Measurements from ENCODE around the gene PPA1.
A peak's percentile ranks its signal among the peaks of the same experiment; 100 is the strongest.
"Not testable (repeated sequence)": the region's sequence is repeated elsewhere in the genome, so short reads cannot be mapped to it uniquely, and the experiment has no call there.

The PPA1 gene

DNA sequence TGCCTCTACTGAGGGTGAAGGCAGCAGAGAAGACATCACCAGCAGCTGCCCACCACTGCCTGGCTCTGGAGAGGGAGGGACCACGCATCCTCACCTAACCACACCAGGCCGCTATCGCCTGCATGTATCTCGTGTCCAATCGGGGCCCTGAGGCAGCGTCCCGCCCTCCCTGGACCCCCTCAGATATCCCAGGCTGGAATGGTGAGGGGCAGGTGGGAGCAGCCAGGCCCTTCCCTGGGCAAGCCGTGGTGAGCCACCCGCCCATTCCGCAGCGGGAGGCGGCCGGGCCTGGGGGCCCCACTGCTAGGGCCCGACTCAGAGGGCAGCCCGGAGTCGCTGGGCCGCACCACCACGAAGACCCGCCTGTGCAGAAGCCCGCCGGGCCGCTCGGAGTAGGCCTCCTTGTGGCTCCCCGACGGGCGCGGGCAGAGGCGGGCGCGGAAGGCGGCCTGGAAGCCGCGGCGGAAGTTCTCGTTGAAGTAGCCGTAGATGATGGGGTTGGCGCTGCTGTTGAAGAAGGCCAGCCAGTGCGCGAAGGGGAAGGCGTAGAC, 21.6 kb upstream of the PPA1 start:
- no peak for DNase-seq

DNA sequence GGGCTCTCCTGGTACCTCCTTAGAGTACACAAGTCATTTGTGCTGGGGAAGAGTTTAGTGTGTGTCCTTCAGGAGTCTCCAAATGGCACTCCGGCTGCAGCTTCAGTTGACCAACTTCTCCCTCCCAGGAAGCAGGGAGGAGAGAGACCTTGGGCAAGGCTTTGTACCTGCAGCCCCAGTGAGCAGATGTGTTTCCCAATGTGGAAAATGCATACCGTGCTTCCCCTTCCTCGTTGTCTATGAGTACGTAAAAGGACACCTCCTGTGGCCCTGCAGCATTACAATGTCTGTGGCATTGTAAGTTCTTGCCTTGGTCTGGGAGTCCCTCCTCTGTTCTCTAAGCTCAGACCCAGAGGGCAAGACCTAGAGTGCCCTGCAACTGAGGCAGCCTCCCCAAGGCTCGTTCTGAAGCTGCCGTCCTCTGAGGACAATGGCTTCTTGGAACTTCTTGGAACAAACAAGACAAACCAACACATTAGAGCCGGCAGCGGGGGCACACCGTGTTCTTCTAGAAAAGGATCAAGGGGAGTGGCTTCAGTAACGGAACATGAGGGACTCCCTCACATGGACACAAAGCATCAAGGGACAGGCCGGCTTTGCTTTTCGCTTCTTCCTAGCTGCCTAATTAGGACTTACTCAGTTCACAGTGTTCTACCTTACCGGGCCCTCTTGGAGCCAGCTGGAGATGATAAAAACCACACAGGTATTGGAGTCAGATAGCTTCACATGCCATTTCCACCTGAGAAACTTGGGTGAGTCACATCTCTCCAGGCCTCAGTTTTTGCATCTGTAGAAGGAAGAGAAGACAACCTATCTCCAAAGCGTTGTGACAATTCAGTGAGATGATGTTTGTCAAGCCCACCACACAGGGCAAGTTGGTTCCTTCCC, 20.9 kb upstream of the PPA1 start:
- no peak for DNase-seq

DNA sequence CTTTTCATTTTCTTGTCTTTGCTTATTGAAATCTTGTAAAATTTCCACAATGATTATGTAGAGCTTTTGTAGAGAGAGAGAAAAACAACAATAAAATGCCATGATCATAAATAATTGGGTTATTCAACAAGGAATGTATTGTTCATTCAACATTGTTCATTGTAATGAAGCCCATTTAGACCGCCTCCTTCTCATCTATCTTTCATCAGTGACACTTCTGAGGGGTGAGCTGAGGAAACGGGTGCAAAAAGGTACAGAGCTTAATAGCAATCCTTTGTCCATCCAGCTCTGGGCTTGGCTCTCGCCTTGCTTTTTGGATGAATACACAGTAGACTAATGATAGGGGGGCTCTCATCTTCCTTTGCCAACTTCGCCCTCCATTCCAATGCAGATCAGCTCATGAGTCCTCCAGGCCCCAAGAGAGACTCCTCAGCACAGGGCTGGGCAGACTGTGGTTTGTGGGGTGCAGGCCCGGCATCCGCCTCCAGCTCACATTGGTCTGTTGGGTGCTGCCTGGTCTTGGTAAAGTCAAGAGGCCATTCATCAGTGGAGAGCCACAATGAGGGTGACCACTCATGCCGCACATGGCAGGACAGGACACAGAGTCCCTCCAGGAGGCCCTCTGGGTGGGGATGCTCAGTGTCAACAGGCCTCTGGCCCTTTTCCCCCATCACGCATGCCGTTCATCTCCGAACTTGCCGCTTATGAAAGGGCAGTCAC, 17.9 kb upstream of the PPA1 start:
- no peak for DNase-seq

DNA sequence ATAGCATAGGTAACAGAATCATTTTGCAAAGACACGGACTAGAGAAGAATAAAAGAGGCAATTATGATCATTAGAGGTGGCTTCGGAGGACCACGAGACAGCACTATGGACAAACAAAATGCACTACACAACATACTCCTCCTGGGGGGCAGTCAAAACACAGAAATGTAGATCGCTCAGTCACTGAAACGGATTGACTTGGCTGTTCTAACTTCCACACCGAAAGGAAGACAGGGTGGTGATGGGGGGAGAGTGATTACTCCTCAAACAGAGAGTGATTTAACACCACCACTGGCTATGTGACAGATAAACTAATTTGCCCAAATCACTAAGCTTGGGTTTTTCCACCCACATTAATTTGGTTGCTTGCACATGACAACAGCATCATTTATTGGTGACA, 14.1 kb upstream of the PPA1 start:
- no peak for DNase-seq

DNA sequence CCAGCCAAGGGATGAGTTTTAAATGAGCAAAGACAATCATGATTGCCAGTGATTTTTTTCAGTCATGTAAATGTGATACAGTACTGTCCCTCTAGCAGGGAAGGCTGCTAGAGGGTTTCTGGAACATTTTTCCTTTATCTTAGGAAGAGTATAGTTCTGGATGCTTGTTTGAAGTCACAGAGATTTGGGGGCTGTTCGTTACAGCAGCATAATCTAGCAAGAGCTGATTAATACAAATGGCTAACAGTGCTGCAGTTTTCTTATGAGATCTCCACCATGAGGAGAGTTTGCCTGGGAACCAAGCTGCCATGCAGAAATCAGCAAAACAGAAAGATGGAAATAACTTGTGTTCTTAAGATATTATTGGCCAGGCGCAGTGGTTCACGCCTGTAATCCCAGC, 7.9 kb upstream of the PPA1 start:
- DNase-seq: no peak

DNA sequence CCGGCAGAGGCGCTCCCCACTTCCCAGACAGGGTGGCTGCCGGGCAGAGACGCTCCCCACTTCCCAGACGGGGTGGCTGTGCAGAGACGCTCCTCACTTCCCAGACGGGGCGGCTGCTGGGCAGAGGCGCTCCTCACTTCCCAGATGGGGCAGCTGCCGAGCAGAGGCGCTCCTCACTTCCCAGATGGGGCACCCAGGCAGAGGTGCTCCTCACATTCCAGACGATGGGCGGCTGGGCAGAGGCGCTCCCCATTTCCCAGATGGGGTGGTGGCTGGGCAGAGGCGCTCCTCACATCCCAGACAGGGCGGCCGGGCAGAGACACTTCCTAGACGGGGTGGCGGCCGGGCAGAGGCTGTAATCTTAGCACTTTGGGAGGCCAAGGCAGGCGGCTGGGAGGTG, 6.8 kb upstream of the PPA1 start:
- not testable (repeated sequence) for DNase-seq

DNA sequence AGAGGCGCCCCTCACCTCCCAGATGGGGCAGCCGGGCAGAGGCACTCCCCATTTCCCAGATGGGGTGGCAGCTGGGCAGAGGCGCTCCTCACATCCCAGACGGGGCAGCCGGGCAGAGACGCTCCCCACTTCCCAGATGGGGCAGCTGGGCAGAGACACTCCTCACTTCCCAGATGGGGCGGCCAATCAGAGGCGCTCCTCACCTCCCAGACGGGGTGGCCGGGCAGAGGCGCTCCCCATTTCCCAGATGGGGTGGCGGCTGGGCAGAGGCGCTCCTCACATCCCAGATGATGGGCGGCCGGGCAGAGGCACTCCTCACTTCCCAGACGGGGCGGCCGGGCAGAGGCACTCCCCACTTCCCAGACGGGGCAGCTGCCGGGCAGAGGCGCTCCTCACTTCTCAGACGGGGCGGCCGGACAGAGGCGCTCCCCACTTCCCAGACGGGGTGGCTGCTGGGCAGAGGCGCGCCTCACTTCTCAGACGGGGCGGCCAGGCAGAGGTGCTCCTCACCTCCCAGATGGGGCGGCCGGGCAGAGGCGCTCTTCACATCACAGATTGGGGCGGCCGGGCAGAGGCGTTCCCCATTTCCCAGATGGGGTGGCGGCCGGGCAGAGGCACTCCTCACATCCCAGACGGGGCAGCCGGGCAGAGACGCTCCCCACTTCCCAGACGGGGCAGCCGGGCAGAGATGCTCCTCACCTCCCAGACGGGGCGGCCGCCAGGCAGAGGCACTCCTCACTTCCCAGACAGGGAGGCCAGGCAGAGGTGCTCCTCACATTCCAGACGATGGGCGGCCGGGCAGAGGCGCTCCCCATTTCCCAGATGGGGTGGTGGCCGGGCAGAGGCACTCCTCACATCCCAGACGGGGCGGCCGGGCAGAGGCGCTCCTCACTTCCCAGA, 6.1 kb upstream of the PPA1 start:
- DNase-seq: not testable (repeated sequence)

DNA sequence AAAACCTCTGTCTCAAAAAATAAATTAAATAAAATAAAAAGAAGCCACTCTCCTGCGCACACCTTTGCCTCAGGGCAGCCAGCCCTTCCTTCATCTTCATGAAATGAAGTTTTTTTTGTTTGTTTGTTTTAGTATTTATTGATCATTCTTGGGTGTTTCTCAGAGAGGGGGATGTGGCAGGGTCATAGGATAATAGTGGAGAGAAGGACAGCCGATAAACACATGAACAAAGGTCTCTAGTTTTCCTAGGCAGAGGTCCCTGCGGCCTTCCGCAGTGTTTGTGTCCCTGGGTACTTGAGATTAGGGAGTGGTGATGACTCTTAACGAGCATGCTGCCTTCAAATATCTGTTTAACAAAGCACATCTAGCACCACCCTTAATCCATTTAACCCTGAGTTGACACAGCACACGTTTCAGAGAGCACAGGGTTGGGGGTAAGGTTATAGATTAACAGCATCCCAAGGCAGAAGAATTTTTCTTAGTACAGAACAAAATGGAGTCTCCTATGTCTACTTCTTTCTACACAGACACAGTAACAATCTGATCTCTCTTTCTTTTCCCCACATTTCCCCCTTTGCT, 4.8 kb upstream of the PPA1 start:
- not testable (repeated sequence) for DNase-seq

DNA sequence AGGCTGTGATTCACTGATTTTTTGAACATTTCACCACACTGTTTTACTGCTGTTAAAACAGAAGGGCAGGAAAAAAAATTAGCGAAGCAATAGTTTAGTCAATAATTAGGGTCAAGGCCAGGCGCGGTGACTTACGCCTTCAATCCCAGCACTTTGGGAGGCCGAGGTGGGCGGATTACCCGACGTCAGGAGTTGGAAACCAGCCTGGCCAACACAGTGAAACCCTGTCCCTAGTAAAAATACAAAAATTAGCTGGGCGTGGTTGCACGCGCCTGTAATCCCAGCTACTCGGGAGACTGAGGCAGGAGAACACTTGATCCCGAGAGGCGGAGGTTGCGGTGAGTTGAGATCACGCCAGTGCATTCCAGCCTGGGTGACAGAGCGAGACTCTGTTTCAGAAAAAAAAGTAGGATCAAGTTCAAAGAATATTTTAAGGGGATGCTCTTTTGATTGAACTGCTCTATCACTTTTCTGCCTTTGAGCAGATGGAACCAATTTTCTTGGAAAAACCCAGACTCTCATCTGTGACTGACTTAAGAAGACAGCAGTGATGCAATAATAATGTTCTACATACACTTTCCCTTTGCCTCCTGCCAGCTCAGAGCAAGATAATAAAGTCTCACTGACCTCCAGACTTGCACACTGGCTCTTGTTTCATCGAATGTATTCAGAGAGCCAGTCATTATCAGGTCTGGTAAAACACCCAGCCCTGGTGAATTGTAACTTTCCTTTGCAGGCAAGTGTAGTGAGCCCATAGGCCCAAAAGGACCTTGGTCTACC, 1.6 kb upstream of the PPA1 start:
- DNase-seq: no peak

DNA sequence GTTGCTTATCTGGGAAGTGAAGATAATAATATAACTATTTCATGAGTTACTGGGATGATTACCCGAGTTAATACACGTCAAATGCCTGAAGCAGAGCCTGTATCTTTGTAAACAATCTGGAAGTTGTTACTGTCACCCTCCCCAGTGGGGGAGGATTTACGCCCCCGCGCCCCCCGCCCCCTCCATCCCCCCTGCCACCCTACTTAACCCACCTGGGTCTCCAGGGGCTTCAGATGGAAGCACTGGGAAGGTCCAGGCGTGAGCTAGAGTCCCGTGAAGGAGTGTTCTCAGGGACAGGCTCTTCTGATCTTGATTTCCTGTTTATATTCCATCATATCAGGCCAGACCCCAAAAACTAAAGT, 691 bp upstream of the PPA1 start:
- no peak for DNase-seq

DNA sequence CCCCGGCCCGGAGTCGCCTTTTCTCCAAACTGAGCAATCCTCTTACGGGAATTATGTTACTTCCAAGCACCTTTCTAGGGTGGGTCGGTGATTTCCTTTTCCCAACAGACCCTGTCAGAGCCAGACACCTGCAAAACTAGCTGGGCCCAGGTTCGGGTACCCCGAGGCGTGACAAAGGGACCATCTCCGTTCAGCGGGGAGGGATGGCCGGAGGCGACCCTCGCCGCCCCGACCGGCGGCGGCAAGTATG, 445 bp downstream of the PPA1 start:
- DNase-seq: no peak

DNA sequence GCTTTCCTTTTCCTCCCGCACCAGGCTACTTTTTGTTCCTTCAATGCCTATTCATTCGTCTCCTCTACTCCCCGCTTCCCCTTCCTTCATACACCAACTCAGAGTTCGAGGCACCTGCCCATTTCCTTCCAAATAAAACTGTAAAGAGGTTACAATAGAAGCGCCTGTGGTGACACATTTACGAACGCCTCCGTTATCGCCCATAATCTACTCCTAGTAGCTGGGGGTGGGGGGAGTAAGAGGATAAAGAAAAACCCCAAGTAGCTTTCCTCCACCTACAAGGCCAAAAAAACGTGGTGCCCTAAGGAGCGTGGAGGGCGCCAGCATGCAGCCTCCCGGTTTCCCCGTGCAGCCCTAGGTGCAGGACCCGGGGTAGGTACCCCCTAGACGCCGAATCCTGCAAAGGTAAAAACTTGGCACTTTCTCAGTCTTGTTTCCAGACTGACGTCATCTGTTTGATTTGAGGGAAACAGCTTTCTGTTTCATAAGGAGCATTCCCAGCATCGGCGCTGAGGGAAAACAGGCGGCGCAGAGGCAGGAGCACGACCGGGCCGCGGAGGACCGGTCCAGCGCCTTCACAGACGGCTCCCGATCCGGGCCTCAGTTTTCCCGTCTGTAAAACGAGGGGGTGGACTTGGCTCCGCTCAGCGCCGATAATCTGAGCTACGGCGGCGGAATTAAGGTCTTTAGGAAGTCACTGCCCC, 922 bp downstream of the PPA1 start:
- DNase-seq: peak; percentile 46

DNA sequence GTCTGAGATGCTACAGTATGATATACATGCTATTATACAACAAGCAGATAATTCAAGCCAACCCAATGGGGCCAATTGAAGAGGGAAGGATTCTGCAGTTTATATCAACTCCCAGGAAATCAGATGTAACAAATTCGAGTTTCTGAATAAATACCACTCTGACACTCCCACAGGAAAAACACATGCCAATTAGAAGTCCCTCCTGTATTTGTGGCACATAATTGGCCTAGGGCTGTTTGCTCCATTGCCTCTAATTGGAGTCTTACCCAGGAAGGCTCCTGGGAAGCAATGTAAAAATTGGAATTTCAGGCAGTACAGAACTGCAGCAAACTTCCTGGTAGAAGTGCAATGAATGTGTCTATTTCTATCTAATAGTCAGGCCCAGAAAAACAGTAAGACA, 4.7 kb downstream of the PPA1 start:
- DNase-seq: no peak

DNA sequence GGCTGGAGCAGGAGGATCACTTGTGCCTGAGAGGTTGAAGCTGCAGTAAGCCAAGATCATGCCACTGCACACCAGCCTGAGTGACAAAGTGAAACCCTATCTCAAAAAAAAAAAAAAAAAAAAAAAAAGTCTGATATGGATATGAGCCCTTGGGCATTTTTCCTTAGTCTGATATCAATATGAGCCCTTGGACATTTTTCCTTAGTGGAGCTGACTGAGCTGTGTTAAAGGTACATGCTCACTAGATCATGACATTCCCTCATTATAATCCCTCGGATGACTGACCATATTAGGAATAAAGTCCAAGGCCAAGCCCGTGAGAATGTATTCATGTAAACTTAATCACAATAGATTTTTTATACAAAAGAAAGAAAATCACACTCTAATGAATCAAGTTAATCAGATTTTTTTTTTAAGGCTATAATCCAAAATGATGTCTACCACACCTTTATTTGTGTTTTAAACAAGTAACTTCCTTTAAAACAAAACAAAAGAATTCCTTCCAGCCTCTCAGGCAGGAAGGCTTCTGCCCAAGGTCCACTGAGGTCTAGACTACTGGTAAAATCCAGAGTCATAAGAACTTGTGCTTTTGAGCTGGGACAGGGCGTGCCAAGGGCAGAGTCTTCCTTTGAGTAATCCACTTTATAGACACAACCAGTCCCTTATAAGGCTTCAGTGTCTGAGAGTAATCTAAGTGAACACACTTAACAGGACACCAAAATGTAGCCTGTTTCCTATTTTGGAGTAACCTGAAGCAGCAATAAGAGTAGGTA, 5.5 kb downstream of the PPA1 start:
- DNase-seq: peak; percentile 68

DNA sequence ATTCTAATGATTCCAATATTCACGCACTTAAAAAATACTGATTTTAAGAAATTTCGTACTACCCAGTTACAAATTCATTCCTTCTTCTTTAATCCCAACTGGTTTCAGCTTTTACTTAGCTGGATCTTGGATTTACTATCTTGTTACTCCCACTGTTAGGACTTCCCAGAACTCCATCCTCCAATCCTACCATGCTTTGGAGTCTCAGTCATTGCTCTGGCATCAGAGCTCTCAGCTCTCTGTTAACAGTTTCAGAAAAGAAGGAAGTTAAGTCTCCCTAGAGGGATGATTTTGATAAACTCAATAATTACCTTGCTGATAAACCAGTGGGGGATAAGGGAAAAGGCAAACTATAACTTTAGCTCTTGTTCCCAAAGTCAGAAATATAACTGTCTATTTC, 9.5 kb downstream of the PPA1 start:
- DNase-seq: no peak

DNA sequence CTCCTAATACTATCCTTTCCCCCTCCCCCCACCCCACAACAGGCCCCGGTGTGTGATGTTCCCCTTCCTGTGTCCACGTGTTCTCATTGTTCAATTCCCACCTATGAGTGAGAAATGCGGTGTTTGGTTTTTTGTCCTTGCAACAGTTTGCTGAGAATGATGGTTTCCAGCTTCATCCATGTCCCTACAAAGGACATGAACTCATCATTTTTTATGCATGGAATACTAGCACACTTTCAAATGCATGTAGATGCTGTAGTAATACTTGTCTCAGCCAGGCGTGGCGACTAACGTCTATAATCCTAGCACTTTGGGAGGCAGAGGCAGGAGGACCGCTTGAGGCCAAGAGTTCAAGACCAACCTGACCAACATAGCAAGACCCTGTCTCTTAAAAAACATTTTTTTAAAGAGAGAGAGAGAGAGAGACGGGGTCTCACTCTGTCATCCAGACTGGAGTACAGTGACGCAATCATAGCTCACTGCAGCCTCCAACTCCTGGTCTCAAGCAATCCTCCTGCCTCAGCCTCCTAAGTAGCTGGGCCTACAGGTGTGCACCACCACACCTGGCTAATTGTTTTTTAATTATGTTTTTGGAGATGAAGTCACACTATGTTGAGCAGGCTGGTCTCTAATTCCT, 10.3 kb downstream of the PPA1 start:
- DNase-seq: not testable (repeated sequence)

DNA sequence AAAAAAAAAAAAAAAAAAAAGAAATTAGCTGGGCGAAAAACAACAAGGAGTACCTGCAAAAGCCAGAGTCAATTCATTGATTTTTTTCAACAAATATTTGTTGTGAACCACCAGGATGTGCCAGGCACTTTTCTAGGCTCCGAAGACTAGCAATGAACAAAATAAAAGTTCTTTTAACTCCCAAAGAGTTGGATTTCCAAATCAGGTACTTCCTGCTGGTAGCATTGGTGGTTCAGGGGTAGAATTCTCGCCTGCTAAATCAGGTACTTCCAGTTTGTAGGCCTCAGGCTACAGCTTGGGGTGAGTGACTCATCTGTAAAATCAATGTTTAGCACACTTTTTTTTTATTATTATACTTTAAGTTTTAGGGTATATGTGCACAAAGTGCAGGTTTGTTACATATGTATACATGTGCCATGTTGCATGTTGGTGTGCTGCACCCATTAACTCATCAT, 10.9 kb downstream of the PPA1 start:
- DNase-seq: no peak

DNA sequence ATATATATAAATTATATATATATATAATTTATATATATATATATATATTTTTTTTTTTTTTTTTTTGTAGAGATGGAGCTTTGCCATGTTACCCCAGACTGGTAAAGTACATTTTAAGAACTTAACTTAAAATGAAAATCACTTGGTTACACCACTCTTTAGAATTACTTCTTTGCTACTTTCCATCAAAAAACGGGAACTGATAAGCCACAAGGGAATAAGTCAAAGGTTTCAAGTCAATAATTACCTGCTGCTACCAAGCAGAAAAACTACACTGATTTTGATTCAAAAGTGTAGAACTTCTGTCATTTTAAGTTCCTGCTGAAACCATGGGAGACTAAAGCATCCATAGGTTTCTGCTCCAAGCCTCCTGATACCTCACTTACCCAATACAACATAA, 12.2 kb downstream of the PPA1 start:
- no peak for DNase-seq

DNA sequence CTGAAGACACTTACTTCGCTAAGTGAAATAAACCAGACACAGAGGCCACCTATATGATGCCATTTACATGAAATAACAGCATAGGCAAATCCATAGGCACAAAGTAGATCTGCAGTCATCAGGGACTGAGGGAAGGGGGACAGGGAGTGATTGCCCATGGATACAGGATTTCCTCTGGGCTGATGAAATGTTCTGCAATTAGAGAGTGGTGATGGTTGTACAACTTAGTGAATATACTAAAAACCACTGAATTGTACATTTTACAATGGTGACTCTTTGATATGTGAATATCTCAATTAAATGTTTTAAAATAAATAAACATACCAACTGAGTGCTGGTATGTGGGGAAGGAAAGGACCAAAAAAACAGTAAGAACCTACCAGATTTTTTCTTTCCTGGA, 20.4 kb downstream of the PPA1 start:
- DNase-seq: no peak

DNA sequence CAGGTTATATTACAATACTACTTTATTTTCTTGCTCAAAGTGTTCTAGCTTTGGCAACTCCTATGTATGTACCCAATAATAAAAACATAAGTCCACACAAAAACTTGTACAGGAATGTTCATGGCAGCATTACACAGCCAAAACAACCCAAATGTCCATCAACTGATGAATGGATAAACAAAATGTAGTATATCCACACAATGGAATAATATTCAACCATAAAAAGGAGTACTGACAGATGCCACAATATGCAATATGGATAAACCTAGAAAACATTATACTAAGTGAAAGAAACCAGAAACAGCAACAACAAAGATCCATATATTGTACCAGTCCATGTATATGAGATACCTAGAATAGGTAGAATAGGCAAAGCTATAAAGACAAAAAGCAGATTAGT, 21.0 kb downstream of the PPA1 start:
- DNase-seq: no peak
